Stimulated activated CD8-positive, alpha-beta memory T cell treated with anti-CD3 and anti-CD28 coated beads, Interleukin-2, amount 100 ng/mL, for 48 hours (primary cell): ENCODE measurements around the gene CAPN14.

ENCODE experiments used
- DNase-seq, 2 donors: peaks; one replicate each; pipeline ENCODE4 v3.0.0-alpha.2; 2020; ENCODE audit warnings: low read depth in 2 of 2

CAPN14 gene

GRCh38 chr2:31241625-31242270 lies 24.4 kb upstream of the CAPN14 start:
- DNase-seq = no peak

GRCh38 chr2:31240381-31241365 lies 23.4 kb upstream of the CAPN14 start:
- DNase-seq = no peak

GRCh38 chr2:31239593-31240177 lies 22.4 kb upstream of the CAPN14 start:
- DNase-seq = no peak

GRCh38 chr2:31238906-31239592 lies 21.7 kb upstream of the CAPN14 start:
- no peak for DNase-seq

GRCh38 chr2:31238126-31238905 lies 21.0 kb upstream of the CAPN14 start:
- no peak for DNase-seq

- no peak for DNase-seq
Measured at GRCh38 chr2:31237348-31238017, 20.2 kb upstream of the CAPN14 start.

- DNase-seq = no peak
Measured at GRCh38 chr2:31236433-31237205, 19.3 kb upstream of the CAPN14 start.

- no peak for DNase-seq
Measured at GRCh38 chr2:31235504-31235902, 18.2 kb upstream of the CAPN14 start.

GRCh38 chr2:31234683-31235503 lies 17.6 kb upstream of the CAPN14 start:
- no peak for DNase-seq

GRCh38 chr2:31233741-31234682 lies 16.7 kb upstream of the CAPN14 start, which contains the start of gene EHD3:
Gene EHD3 (plus strand): TSS chr2:31234152. CDS start chr2:31234622, 470 bp downstream.
- DNase-seq = peak; percentile 74 to 76

- no peak for DNase-seq
Measured at GRCh38 chr2:31233231-31233630, 15.9 kb upstream of the CAPN14 start.

- no peak for DNase-seq
Measured at GRCh38 chr2:31232586-31232985, 15.3 kb upstream of the CAPN14 start.

GRCh38 chr2:31231571-31232302 lies 14.4 kb upstream of the CAPN14 start:
- no peak for DNase-seq

- DNase-seq = no peak
Measured at GRCh38 chr2:31230751-31231150, 13.4 kb upstream of the CAPN14 start.

GRCh38 chr2:31228717-31229116 lies 11.4 kb upstream of the CAPN14 start:
- DNase-seq = no peak

GRCh38 chr2:31227711-31228125 lies 10.4 kb upstream of the CAPN14 start:
- no peak for DNase-seq

- no peak for DNase-seq
Measured at GRCh38 chr2:31227110-31227509, 9.8 kb upstream of the CAPN14 start.
